HG03064 (cell line): Measurements from ENCODE around the gene CADPS2.
"Not testable (repeated sequence)": the region's sequence is repeated elsewhere in the genome, so short reads cannot be mapped to it uniquely, and the experiment has no call there.

Experiments
- ATAC-seq: cut with Tn5 transposase; IDR thresholded peaks from one replicate; pipeline ENCODE4 v1.9.1; 2021; ENCODE audit warnings: low read depth; ENCODE audit not compliant: unreplicated experiment

The CADPS2 gene

GRCh38 chr7:122719010-122719578 is 167.2 kb downstream of the CADPS2 start:
- no peak for ATAC-seq

GRCh38 chr7:122717356-122718089 is 168.7 kb downstream of the CADPS2 start:
- ATAC-seq, result no peak

GRCh38 chr7:122715183-122715582 is 171.1 kb downstream of the CADPS2 start:
- no peak for ATAC-seq

GRCh38 chr7:122710916-122711315 is 175.3 kb downstream of the CADPS2 start:
- no peak for ATAC-seq

- no peak for ATAC-seq
Measured at GRCh38 chr7:122709930-122710646, 176.2 kb downstream of the CADPS2 start.

GRCh38 chr7:122706836-122707235 is 179.4 kb downstream of the CADPS2 start:
- ATAC-seq, result no peak

GRCh38 chr7:122702872-122703510 is 183.3 kb downstream of the CADPS2 start, which contains the start of gene RNF148:
RNF148 (minus strand) TSS chr7:122702922; CDS start chr7:122702750, 172 bp downstream.
- no peak for ATAC-seq

GRCh38 chr7:122699017-122699416 is 187.2 kb downstream of the CADPS2 start, which contains the start of gene RNF133:
RNF133 (minus strand) TSS chr7:122699117; CDS start chr7:122698918, 199 bp downstream.
- no peak for ATAC-seq

GRCh38 chr7:122695816-122696215 is 190.4 kb downstream of the CADPS2 start:
- no peak for ATAC-seq

- ATAC-seq, result no peak
Measured at GRCh38 chr7:122694697-122695096, 191.6 kb downstream of the CADPS2 start.

- no peak for ATAC-seq
Measured at GRCh38 chr7:122692769-122693309, 193.4 kb downstream of the CADPS2 start.

- no peak for ATAC-seq
Measured at GRCh38 chr7:122691569-122692235, 194.6 kb downstream of the CADPS2 start.

- ATAC-seq, result no peak
Measured at GRCh38 chr7:122689346-122690109, 196.7 kb downstream of the CADPS2 start.

- ATAC-seq, result no peak
Measured at GRCh38 chr7:122688400-122688998, 197.8 kb downstream of the CADPS2 start.

- no peak for ATAC-seq
Measured at GRCh38 chr7:122686360-122686878, 199.8 kb downstream of the CADPS2 start.

GRCh38 chr7:122684504-122684903 is 201.8 kb downstream of the CADPS2 start:
- no peak for ATAC-seq

- ATAC-seq, result no peak
Measured at GRCh38 chr7:122682815-122683550, 203.3 kb downstream of the CADPS2 start.

- not testable (repeated sequence) for ATAC-seq
Measured at GRCh38 chr7:122681186-122681585, 205.1 kb downstream of the CADPS2 start.
